Measurements from ENCODE around the gene MFAP3.

MFAP3 gene

DNA sequence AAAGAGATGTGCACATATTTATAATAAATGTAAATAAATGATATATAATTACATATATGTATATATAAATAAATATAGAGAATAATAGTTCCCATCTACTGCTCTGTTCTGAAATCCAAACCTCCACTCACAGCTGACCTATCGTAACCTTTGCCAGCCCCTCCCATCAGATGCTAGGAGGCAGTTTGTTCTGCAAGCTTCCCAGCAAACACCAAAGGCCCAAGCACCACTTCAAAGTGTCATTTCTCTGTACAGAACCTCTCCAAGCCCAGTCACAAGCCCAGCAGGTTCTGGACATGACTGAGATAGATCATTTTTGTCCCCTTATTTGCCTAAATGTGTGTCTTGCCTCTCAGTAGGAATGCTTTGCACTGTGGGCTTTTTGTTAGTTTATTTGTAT, 62.4 kb downstream of the MFAP3 start:
- no peaks in the 10 kb centered on the region for H3K36me3 ChIP-seq
- H3K4me3 ChIP-seq (ENCODE audit: low read depth in 1 of 2, low read length in 1 of 2) = no peak overlapping the region
- H3K27ac ChIP-seq = no peak overlapping the region
- peaks cover 1% of the 10 kb centered on the region for H3K27me3 ChIP-seq
- TF ChIP-seq, protein P1, sequence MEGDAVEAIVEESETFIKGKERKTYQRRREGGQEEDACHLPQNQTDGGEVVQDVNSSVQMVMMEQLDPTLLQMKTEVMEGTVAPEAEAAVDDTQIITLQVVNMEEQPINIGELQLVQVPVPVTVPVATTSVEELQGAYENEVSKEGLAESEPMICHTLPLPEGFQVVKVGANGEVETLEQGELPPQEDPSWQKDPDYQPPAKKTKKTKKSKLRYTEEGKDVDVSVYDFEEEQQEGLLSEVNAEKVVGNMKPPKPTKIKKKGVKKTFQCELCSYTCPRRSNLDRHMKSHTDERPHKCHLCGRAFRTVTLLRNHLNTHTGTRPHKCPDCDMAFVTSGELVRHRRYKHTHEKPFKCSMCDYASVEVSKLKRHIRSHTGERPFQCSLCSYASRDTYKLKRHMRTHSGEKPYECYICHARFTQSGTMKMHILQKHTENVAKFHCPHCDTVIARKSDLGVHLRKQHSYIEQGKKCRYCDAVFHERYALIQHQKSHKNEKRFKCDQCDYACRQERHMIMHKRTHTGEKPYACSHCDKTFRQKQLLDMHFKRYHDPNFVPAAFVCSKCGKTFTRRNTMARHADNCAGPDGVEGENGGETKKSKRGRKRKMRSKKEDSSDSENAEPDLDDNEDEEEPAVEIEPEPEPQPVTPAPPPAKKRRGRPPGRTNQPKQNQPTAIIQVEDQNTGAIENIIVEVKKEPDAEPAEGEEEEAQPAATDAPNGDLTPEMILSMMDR (IDR thresholded peaks at IDR 0.05) = no peak
- no peaks in the 10 kb centered on the region for H3K9me3 ChIP-seq
- peaks cover 0 to 19% of the 10 kb centered on the region in 2 experiments for H3K4me1 ChIP-seq (ENCODE audit: control insufficient read depth in 1 of 2, insufficient read depth in 1 of 2, low read depth in 1 of 2, low read length in 1 of 2)

DNA sequence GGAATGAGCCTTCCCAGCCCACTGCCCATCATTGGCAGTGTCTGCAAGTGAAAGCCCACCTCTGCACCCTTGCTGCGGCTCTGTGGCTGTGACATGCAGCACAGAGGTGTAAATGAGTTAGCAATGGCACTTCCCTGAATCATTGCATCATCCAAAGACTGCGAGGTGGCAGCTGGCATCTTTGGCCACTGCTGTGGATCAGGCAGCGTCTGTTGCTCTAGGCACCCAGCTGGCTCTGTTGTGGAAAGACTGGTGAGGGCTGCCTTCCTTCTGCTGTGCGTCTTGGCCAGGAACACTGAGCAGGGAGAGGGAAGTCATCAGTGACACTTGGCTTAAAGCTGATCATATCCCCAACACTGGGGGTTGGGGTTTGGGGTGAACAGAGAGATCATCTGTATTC, 64.5 kb downstream of the MFAP3 start:
- H3K9me3 ChIP-seq = no peaks in the 10 kb centered on the region
- no peaks in the 10 kb centered on the region for H3K36me3 ChIP-seq
- peaks cover 0 to 13% of the 10 kb centered on the region in 2 experiments for H3K4me1 ChIP-seq (ENCODE audit: control insufficient read depth in 1 of 2, insufficient read depth in 1 of 2, low read depth in 1 of 2, low read length in 1 of 2)
- H3K27ac ChIP-seq = no peak overlapping the region
- peaks cover 11% of the 10 kb centered on the region for H3K27me3 ChIP-seq
- H3K4me3 ChIP-seq (ENCODE audit: low read depth in 1 of 2, low read length in 1 of 2) = no peak overlapping the region
- TF ChIP-seq, protein P1 (IDR thresholded peaks at IDR 0.05) = no peak
